Esophagus squamous epithelium (tissue), 5 donors: Measurements from ENCODE around the gene PYGM. TPM values are rescaled to one million over a fixed set of nuclear protein-coding genes. Genes with fewer than 3 reads are reported as not detected.

Experiments
- DNase-seq: peaks from one replicate; lab custom pipeline; 2025; lab: John Stamatoyannopoulos, UW
- H3K27ac ChIP-seq, 4 donors: fragments of 200-600 bp; sonication (generic); one replicate each; pipeline ENCODE4 v1.5.1; 2016 to 2019; ENCODE audit warnings: mild to moderate bottlenecking in 1 of 4
- H3K27me3 ChIP-seq, 4 donors: fragments of 200-600 bp; sonication (generic); 1 replicate in 3 of 4; 2 replicates in 1 of 4; pipeline versions ENCODE4 v1.5.1 to v1.6.0; 2017 to 2021; ENCODE audit warnings: antibody characterized with exemption in 1 of 4
- H3K36me3 ChIP-seq, 3 donors: fragments of 200-600 bp; sonication (generic); one replicate each; pipeline ENCODE4 v1.5.1; 2016 to 2019
- H3K4me1 ChIP-seq, 3 donors: fragments of 200-600 bp; sonication (generic); one replicate each; pipeline ENCODE4 v1.5.1; 2017 to 2019
- H3K4me3 ChIP-seq, 4 donors: fragments of 200-600 bp; sonication (generic); 1 replicate in 3 of 4; 2 replicates in 1 of 4; pipeline ENCODE4 v1.5.1; 2016 to 2019; ENCODE audit warnings: mild to moderate bottlenecking in 2 of 4, moderate library complexity in 1 of 4
- H3K9me3 ChIP-seq, 3 donors: fragments of 200-600 bp; sonication (generic); one replicate each; pipeline ENCODE4 v1.5.1; 2016 to 2019
- POLR2A ChIP-seq, 4 donors: fragments of 450-650 bp; IDR thresholded peaks; one replicate each; pipeline ENCODE4 v1.6.1; 2017; ENCODE audit warnings: antibody characterized with exemption in 4 of 4, mild to moderate bottlenecking in 4 of 4, moderate library complexity in 3 of 4
- WGBS, 2 donors: methylation state at CpG; one replicate each; pipeline ENCODE4 v1.1.5; 2018; 5-methylcytosine and 5-hydroxymethylcytosine counted together
- intact Hi-C: fragments of 100-400 bp; cut with DNase I; formaldehyde crosslinking; loops from one replicate; pipeline ENCODE4 v1.15.0; 2022
- total RNA-seq, 4 donors: library from RNA; depleted of rRNA; stranded (reverse); fragments of >200 nt; gene quantifications; one replicate each; pipeline ENCODE4 v1.1.0, GENCODE V29; 2016
- TF ChIP-seq, protein P1 (sequence below), 6 experiments: fragments of 450-650 bp in 4 of 6; fragments of 200-600 bp in 2 of 6; sonication (generic) in 2 of 6; IDR thresholded peaks; one replicate each; pipeline ENCODE4 v1.5.1; 2016 to 2019; ENCODE audit warnings: antibody characterized with exemption in 6 of 6, mild to moderate bottlenecking in 4 of 6, moderate library complexity in 4 of 6
- donor health status: DM: yes; HTN: yes; CAD: no.

The PYGM gene
- total RNA-seq, 4 donors from 2014 or later: 0.27 to 0.95 (median 0.39) TPM

GRCh38 chr11:64697663-64698375 lies 62.0 kb downstream of the PYGM start:
- DNase-seq: no peak
- WGBS, 2 donors: 68 to 79% methylated on average over 6 of the region's 7 CpGs
- peaks cover 0 to 70% (median 1%) of the 10 kb centered on the region in 4 donors for H3K27me3 ChIP-seq
- intact Hi-C loops: no loop called here
- H3K4me1 ChIP-seq: no peaks in the 10 kb centered on the region
- H3K4me3 ChIP-seq: no peak overlapping the region
- no peaks in the 10 kb centered on the region for H3K9me3 ChIP-seq
- no peak overlapping the region for H3K27ac ChIP-seq
- H3K36me3 ChIP-seq: no peaks in the 10 kb centered on the region
- TF ChIP-seq, protein P1, sequence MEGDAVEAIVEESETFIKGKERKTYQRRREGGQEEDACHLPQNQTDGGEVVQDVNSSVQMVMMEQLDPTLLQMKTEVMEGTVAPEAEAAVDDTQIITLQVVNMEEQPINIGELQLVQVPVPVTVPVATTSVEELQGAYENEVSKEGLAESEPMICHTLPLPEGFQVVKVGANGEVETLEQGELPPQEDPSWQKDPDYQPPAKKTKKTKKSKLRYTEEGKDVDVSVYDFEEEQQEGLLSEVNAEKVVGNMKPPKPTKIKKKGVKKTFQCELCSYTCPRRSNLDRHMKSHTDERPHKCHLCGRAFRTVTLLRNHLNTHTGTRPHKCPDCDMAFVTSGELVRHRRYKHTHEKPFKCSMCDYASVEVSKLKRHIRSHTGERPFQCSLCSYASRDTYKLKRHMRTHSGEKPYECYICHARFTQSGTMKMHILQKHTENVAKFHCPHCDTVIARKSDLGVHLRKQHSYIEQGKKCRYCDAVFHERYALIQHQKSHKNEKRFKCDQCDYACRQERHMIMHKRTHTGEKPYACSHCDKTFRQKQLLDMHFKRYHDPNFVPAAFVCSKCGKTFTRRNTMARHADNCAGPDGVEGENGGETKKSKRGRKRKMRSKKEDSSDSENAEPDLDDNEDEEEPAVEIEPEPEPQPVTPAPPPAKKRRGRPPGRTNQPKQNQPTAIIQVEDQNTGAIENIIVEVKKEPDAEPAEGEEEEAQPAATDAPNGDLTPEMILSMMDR (IDR thresholded peaks at IDR 0.05): no peak
- TF ChIP-seq POLR2A (IDR thresholded peaks at IDR 0.05): no peak

Other genes with a start within 250 kb of the PYGM start
- gene SLC22A11, start 204.0 kb downstream of the PYGM start, total RNA-seq: not detected
- not detected for gene SLC22A12, start 168.8 kb downstream of the PYGM start, total RNA-seq
- under 1 TPM in 1 of 4 donors, not detected in 3; 0.38 TPM for gene NRXN2, start 36.8 kb downstream of the PYGM start, total RNA-seq
- gene RASGRP2, start 15.8 kb downstream of the PYGM start, total RNA-seq: 10 to 100 TPM in 1 of 4 donors, 1 to 10 TPM in 3; 2.6 to 13.2 (median 4.9) TPM
- gene SF1, start 18.6 kb upstream of the PYGM start, total RNA-seq: 100 to 1,000 TPM; 136 to 292 (median 223) TPM
- gene MAP4K2, start 43.2 kb upstream of the PYGM start, total RNA-seq: 1 to 10 TPM; 3.6 to 9.0 (median 6.1) TPM
- 10 to 100 TPM; 14.9 to 23.3 (median 17.0) TPM for gene MEN1, start 50.6 kb upstream of the PYGM start, total RNA-seq
- 10 to 100 TPM; 16.4 to 48.5 (median 25.0) TPM for gene CDC42BPG, start 84.7 kb upstream of the PYGM start, total RNA-seq
- gene EHD1, start 118.6 kb upstream of the PYGM start, total RNA-seq: 10 to 100 TPM; 29.5 to 44.0 (median 31.8) TPM
- 10 to 100 TPM; 14.1 to 26.1 (median 19.6) TPM for gene ATG2A, start 157.2 kb upstream of the PYGM start, total RNA-seq
- gene PPP2R5B, start 164.7 kb upstream of the PYGM start, total RNA-seq: 10 to 100 TPM in 1 of 4 donors, 1 to 10 TPM in 3; 7.7 to 10.5 (median 8.6) TPM
- gene GPHA2, start 175.9 kb upstream of the PYGM start, total RNA-seq: not detected
- gene MAJIN, start 212.1 kb upstream of the PYGM start, total RNA-seq: not detected
- under 1 TPM in 2 of 4 donors, not detected in 2; 0.38 to 0.76 TPM for gene BATF2, start 237.0 kb upstream of the PYGM start, total RNA-seq